HPDE6-E6E7 (cell line): ENCODE measurements around the gene FSTL1.

ENCODE experiments used
- DNase-seq: peaks from one replicate; pipeline ENCODE4 v3.0.0; 2011; ENCODE audit warnings: missing footprints; ENCODE audit errors: extremely low spot score

The FSTL1 gene

DNA sequence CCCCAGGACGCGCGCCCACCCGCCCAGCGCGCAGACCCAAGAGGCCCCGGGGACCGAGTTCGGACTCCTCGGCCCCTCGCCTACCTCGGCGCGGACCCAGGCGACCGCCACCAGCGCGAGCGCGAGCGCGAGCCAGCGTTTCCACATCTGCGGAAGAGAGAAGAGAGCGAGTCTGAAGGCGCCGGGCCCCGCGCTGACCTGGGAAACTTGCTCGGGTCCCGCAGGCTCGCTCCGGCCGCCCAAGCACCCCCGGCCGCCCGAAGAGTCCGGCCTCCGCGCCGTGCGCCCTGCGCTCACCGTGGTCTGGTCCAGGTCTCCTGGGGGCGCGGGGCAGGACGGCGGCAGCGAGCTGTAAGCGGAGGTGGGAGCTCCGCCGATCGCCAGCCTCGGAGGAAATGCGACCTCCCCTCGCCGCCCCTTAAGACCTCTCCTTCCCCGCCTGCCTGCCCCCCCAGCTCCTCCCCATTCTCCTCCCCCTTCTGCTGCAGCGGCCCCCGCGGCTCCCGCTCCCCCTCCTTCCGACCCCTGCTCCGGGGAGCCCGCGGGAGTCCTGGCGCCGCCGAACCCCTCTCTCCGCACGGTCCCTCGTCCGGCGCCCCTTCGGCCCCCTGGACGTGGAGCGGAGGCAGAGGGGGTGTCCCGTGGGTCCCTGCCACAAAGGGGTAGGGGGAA, at the start of gene FSTL1:
TSS of gene FSTL1 (minus strand) at position 393 of the 672 bp plus-strand sequence. CDS start at position 147, 246 bp downstream.
- DNase-seq, result peak; percentile 20

DNA sequence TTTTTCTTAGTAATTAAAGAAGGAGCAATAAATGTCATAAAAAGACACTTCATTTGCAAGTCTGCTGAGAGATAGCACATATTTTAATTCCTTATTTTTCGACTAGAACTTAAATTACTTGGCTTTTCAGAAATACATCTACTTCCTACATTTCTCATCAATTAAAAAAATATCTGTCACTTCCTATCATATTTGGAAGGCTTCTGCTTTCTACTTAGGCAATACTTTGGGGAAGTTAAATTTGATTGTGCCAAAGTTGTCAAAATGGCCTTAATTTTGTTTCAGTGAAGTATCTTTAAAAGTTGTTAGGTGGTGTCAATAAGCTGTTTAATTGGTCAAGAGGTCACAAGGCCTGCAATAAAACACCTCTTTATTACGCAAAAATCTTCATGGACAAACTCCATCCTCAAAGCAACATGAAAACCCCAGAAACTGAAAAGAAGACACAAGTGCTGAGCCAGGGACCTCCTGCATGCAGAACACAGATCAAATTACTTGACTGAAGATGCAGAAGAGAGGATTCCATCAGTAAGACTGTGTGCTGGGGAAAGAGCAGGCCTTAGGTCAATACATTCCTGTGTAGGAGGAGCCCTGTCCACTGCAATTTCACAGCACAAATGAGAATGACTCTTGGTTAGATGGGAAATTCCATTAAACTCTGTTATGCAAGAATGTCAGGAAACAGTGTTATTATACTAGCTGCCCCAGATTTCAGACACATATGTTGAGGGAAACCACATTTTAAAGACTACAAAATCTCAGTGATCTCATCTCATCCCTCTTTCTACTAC, 48.0 kb upstream of the FSTL1 start:
- no peak for DNase-seq

DNA sequence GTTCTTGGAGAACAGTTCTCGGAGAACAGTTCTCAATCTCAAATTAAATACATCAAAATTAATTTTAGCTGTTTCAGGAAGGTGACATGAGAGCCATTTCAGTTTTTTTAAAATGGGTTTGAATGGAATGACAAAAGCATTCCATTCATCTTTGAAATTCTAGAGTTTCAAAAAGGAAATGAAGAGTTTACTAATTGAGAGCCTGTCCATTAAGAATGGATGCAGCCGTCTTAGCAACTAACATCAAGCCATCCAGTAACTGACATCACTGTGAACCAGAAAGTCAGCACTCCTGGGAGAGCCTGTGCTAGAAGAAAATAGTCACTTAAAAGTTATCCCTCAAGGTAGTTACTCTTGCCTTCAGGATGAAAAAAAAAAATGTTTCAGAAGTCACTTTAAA, 47.0 kb upstream of the FSTL1 start:
- DNase-seq, result no peak

DNA sequence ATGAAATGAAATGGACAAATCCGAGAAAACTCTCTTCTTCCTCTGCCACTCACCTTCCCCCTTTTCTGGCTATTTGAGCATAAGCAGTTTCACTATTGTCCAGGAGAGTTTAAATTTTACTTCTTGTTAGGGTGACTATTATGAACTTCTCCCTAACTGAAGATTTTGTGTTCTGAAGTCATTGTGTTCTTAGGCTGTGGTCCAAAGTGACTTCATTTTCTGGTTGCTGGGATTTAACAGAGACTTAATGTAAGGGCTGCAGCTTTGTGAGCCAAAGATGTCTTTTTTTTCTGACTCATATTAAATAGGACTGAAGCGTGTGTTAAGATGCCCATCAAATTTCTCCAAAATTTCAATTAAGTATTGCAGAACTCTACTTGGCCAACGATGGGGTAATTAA, 46.5 kb upstream of the FSTL1 start:
- DNase-seq, result no peak

DNA sequence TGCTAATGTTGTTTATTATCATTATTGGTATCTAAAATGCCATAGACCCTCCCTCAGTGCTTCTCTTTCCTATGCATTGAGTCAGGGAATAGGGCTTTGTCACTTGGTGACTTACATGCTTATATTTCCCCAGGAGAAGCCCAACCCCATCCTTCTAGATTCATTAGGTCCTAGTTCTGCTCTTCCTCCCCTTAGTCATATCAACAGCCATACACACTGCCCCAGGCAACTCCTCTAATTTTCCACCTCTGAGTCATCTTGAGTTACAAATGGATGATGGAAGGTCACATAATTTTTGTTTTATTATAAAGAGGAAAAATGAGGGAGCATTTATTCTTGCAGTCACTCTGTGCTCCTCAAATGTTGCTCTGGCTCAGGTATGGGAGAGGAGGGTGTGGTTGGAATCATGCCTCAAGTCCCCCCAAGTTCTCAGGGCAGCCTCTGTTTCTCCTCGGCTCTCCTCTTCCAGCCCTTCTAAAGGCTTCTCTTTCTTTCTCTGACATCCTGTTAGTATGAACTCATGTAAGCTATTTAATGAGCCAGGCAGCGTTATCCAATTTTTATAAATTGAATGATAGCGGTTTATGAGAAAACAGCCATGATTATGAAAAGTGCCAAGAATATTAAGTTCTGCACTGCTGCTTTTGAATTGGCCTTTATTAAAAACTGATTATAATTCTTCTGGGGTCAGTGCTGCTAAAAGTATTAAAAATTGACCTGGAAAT, 45.6 kb upstream of the FSTL1 start:
- DNase-seq, result peak; percentile 38

GRCh38 chr3:120495809-120496208, 45.0 kb upstream of the FSTL1 start:
- no peak for DNase-seq

DNA sequence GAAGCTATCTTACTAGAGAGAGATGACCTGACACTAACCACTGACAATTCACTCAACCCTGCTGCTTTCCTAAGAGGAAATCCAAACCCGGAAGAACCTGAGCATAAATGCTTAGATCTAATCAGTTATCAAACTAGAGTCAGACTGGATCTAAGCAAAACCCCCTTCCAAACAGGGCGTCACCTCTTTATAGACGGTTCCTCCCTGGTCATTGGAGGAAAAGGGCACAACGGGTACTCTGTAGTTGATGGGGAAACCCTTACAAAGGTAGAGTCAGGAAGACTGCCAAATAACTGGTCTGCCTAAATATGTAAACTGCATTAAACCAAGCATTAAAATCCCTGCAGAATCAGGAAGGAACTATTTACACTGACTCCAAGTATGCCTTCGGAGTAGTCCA, 41.3 kb upstream of the FSTL1 start:
- DNase-seq, result no peak

GRCh38 chr3:120489421-120489820, 38.6 kb upstream of the FSTL1 start:
- no peak for DNase-seq

- no peak for DNase-seq
Observed at GRCh38 chr3:120488296-120488695, 37.5 kb upstream of the FSTL1 start.

GRCh38 chr3:120487191-120487650, 36.4 kb upstream of the FSTL1 start:
- DNase-seq, result no peak

- DNase-seq, result no peak
Observed at GRCh38 chr3:120481081-120481480, 30.3 kb upstream of the FSTL1 start.

GRCh38 chr3:120477781-120478180, 27.0 kb upstream of the FSTL1 start:
- no peak for DNase-seq

- no peak for DNase-seq
Observed at GRCh38 chr3:120475722-120476377, 25.1 kb upstream of the FSTL1 start.

GRCh38 chr3:120473896-120474675, 23.3 kb upstream of the FSTL1 start:
- no peak for DNase-seq

DNA sequence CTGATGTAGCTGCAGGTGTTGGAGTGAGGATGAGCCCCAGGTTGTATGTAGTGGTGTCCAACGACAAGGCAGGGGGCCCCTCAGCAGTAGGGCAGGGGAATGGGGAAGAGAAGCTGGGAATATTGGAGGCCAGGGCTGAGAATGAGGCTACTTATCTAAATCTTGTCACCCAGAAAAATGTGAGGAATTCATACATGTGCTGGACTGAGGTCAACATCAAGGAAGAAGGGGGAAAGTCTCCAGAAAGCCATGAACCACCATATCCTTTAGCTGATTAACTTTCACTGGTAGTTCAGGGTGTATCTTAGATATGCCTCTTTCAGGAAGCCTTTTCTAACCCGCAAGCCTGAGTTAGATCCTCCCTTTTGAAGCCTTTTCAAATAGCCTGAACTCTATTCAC, 22.6 kb upstream of the FSTL1 start:
- no peak for DNase-seq

- DNase-seq, result no peak
Observed at GRCh38 chr3:120472121-120472844, 21.5 kb upstream of the FSTL1 start.

GRCh38 chr3:120471643-120472042, 20.9 kb upstream of the FSTL1 start:
- no peak for DNase-seq

GRCh38 chr3:120470870-120471269, 20.1 kb upstream of the FSTL1 start:
- no peak for DNase-seq

DNA sequence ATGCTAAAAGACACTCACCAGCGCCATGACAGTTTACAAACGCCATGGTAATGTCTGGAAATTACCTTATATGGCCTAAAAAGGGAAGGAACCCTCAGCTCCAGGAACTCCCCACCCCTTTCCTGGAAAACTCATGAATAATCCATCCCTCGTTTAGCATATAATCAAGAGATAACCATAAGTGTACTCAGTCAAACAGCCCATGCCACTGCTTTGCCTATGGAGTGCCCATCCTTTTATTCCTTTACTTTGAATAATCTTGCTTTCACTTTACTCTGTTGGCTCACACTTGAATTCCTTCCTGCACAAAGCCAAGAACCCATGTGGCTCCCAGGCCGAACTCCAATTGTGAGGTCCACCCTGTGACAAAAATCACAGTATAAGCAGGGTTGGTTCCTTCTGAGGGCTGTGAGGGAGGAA, 19.1 kb upstream of the FSTL1 start:
- DNase-seq, result no peak

DNA sequence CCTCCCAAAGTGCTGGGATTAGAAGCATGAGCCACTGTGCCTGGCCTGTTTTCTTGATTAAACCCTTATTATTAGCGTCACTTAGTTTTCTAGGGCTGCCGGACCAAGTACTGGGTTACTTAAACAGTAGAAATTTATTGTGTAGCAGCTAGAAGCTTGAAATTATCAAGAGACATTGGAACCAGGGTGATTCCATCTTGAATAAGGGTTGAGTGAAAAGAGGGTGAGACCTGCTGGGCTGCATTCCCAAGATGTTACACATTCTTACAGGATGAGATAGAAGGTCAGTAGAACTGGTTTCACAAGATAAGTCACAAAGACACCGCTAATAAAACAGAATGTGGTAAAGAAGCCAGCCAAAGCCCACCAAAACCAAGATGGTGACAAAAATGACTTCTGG, 18.6 kb upstream of the FSTL1 start:
- peak; percentile 68 for DNase-seq
